ENCODE measurements around the gene EXOC4.

DNA sequence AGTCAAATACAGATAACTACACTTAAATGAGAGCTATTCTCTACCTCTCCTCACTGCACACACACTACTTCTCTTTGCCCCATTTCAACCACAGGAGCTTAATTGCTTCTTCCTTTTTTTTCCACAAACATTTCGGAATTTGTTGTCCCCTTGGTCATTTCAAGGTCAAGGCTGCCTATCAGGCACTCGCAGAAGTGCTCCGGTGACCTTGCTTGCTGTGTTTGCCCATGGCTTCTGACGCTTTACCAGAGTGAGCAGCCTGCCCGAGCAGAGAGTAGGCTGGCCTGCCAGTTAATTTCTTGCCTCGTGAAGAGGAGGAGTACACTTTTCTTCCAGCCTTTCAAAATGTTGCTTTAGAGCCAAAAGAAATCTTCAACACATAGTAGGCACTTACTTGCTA, 577.2 kb downstream of the EXOC4 start:
- TF ChIP-seq POLR2A (IDR thresholded peaks at IDR 0.05) (no peak), EP300 (IDR thresholded peaks at IDR 0.05) (no peak)
- TF ChIP-seq, protein P1, sequence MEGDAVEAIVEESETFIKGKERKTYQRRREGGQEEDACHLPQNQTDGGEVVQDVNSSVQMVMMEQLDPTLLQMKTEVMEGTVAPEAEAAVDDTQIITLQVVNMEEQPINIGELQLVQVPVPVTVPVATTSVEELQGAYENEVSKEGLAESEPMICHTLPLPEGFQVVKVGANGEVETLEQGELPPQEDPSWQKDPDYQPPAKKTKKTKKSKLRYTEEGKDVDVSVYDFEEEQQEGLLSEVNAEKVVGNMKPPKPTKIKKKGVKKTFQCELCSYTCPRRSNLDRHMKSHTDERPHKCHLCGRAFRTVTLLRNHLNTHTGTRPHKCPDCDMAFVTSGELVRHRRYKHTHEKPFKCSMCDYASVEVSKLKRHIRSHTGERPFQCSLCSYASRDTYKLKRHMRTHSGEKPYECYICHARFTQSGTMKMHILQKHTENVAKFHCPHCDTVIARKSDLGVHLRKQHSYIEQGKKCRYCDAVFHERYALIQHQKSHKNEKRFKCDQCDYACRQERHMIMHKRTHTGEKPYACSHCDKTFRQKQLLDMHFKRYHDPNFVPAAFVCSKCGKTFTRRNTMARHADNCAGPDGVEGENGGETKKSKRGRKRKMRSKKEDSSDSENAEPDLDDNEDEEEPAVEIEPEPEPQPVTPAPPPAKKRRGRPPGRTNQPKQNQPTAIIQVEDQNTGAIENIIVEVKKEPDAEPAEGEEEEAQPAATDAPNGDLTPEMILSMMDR (IDR thresholded peaks at IDR 0.05): no peak

Data from ovary (tissue), 3 donors.